GM12878 (cell line): Measurements from ENCODE around the gene RBP3. TPM values are rescaled to one million over a fixed set of nuclear protein-coding genes. Genes with fewer than 3 reads are reported as not detected.

ENCODE experiments used
- ATAC-seq: fragments of 200-7000 bp; cut with Tn5 transposase; 3 replicates; pipeline ENCODE4 v1.9.1; 2020; ENCODE audit warnings: mild to moderate bottlenecking, moderate library complexity
- BruUV-seq: library from RNA; stranded (reverse); fragments of 400-500 nt; replicated peaks from 2 replicates; lab custom pipeline; 2021; lab: Mats Ljungman, UMichigan
- CTCF ChIA-PET: fragments of 300-600 bp; sonication (Branson Sonifier 250); formaldehyde crosslinking; extraction: SDS; loops from one replicate; lab custom pipeline; 2021; ENCODE audit warnings: inconsistent platforms; lab: Yijun Ruan, JAX
- POLR2A ChIA-PET: fragments of 350-600 bp; formaldehyde crosslinking; extraction: SDS; loops from one replicate; lab custom pipeline; 2021; ENCODE audit warnings: inconsistent platforms; lab: Charles Lee
- RAD21 ChIA-PET: fragments of 300-600 bp; sonication (Branson Sonifier 250); formaldehyde crosslinking; loops from one replicate; lab custom pipeline; 2023; ENCODE audit warnings: antibody characterized with exemption; ENCODE audit not compliant: unreplicated experiment; lab: Charles Lee
- SMC1A ChIA-PET: fragments of 300-600 bp; sonication (Branson Sonifier 250); formaldehyde crosslinking; loops from one replicate; lab custom pipeline; 2023; ENCODE audit not compliant: unreplicated experiment, uncharacterized antibody; lab: Charles Lee
- DNase-seq: peaks from one replicate; pipeline ENCODE4 v3.0.0-alpha.2; 2011; ENCODE audit warnings: low read depth, low spot score
- FAIRE-seq: peaks from 3 replicates; lab custom pipeline; 2011; peaks lifted over from hg19 to GRCh38; lab: Jason Lieb, UNC
- H2AFZ ChIP-seq: 2 replicates; pipeline ENCODE4 v1.6.0; 2011; ENCODE audit warnings: low read depth, low read length, control low read depth; ENCODE audit not compliant: control insufficient read depth
- H3K27ac ChIP-seq: 2 replicates; pipeline ENCODE4 v1.5.1; 2011; ENCODE audit warnings: control low read depth; ENCODE audit not compliant: control insufficient read depth, insufficient read depth
- H3K27me3 ChIP-seq, 2 experiments: replicated peaks in 1 of 2; 2 replicates each; pipeline versions ENCODE4 v1.6.0 to v1.6.1; 2011; ENCODE audit warnings: low read length in 1 of 2; ENCODE audit not compliant: control insufficient read depth in 2 of 2, insufficient read depth in 2 of 2
- H3K36me3 ChIP-seq, 2 experiments: 2 replicates each; pipeline ENCODE4 v1.5.1; 2011; ENCODE audit warnings: low read length in 1 of 2; ENCODE audit not compliant: control insufficient read depth in 2 of 2, insufficient read depth in 2 of 2
- H3K4me1 ChIP-seq: 2 replicates; pipeline ENCODE4 v1.6.1; 2011; ENCODE audit warnings: mild to moderate bottlenecking, low read length, moderate library complexity, mixed read lengths; ENCODE audit not compliant: control insufficient read depth, insufficient read depth
- H3K4me2 ChIP-seq: 2 replicates; pipeline ENCODE4 v1.6.0; 2011; ENCODE audit warnings: control low read depth; ENCODE audit not compliant: control insufficient read depth, insufficient read depth
- H3K4me3 ChIP-seq: fragments of 200-600 bp; sonication (generic); 2 replicates; pipeline ENCODE4 v1.5.1; 2016
- H3K79me2 ChIP-seq: 2 replicates; pipeline ENCODE4 v1.6.0; 2011; ENCODE audit warnings: low read length; ENCODE audit not compliant: control insufficient read depth, insufficient read depth
- H3K9ac ChIP-seq: 2 replicates; pipeline ENCODE4 v1.8.0; 2011; ENCODE audit warnings: low read length, control low read depth, mixed read lengths; ENCODE audit not compliant: control insufficient read depth, insufficient read depth
- H3K9me3 ChIP-seq: replicated peaks from 3 replicates; pipeline ENCODE4 v1.5.1; 2011; ENCODE audit warnings: mild to moderate bottlenecking, low read length; ENCODE audit not compliant: control insufficient read depth, insufficient read depth
- H4K20me1 ChIP-seq: 2 replicates; pipeline ENCODE4 v1.6.0; 2011; ENCODE audit not compliant: control insufficient read depth, insufficient read depth
- ATF3 ChIP-seq: IDR thresholded peaks from 2 replicates; pipeline ENCODE4 v1.6.1; 2011; ENCODE audit warnings: low read depth, mild to moderate bottlenecking, low read length, moderate library complexity, borderline replicate concordance; ENCODE audit errors: extremely low read depth
- CEBPZ ChIP-seq: fragments of 150-350 bp; IDR thresholded peaks from 2 replicates; pipeline ENCODE4 v1.6.1; 2016; ENCODE audit warnings: low read depth, low read length
- FOXM1 ChIP-seq: IDR thresholded peaks from 2 replicates; pipeline ENCODE4 v1.6.1; 2012; ENCODE audit warnings: low read depth, mild to moderate bottlenecking, inconsistent platforms, low read length, moderate library complexity
- IRF3 ChIP-seq: fragments of 450-650 bp; IDR thresholded peaks from 2 replicates; pipeline ENCODE4 v1.6.1; 2014; ENCODE audit warnings: mild to moderate bottlenecking
- JUND ChIP-seq: IDR thresholded peaks from 2 replicates; pipeline ENCODE4 v1.6.1; 2012; ENCODE audit warnings: low read depth, mild to moderate bottlenecking, low read length, improper control_type of control experiment, moderate library complexity
- KDM1A ChIP-seq: fragments of 200-600 bp; sonication (generic); IDR thresholded peaks from 2 replicates; pipeline ENCODE4 v1.6.1; 2016; ENCODE audit warnings: borderline replicate concordance
- MYB ChIP-seq: fragments of 150-350 bp; IDR thresholded peaks from 2 replicates; pipeline ENCODE4 v1.6.1; 2014; ENCODE audit warnings: mild to moderate bottlenecking, low read depth, low read length, borderline replicate concordance
- NR2C2 ChIP-seq: IDR thresholded peaks from 2 replicates; pipeline ENCODE4 v1.6.1; 2011; ENCODE audit warnings: borderline replicate concordance, low read depth; ENCODE audit not compliant: control insufficient read depth, insufficient read length
- PAX5 ChIP-seq: IDR thresholded peaks from 2 replicates; pipeline ENCODE4 v1.6.1; 2011; ENCODE audit warnings: low read depth, low read length, borderline replicate concordance
- SREBF2 ChIP-seq: IDR thresholded peaks from 2 replicates; pipeline ENCODE4 v1.6.1; 2012; ENCODE audit warnings: mild to moderate bottlenecking, low read length
- TCF12 ChIP-seq: IDR thresholded peaks from 2 replicates; pipeline ENCODE4 v1.6.1; 2011; ENCODE audit warnings: low read depth, mild to moderate bottlenecking, low read length
- USF1 ChIP-seq: IDR thresholded peaks from 2 replicates; pipeline ENCODE4 v1.6.1; 2011; ENCODE audit warnings: borderline replicate concordance, low read depth, mild to moderate bottlenecking, moderate library complexity, mixed read lengths, low read length; ENCODE audit not compliant: insufficient read depth; ENCODE audit errors: extremely low read length
- USF2 ChIP-seq: IDR thresholded peaks from 2 replicates; pipeline ENCODE4 v1.6.1; 2011; ENCODE audit warnings: low read depth, low read length, improper control_type of control experiment, borderline replicate concordance
- ZZZ3 ChIP-seq: IDR thresholded peaks from 2 replicates; pipeline ENCODE4 v1.6.1; 2011; ENCODE audit warnings: low read depth; ENCODE audit not compliant: control insufficient read depth, insufficient read length
- WGBS: methylation state at CpG from one replicate; pipeline ENCODE4 v1.1.6; 2016; ENCODE audit warnings: low lambda C conversion rate; ENCODE audit not compliant: insufficient replicate concordance, insufficient coverage; ENCODE audit errors: missing lambda C conversion rate; 5-methylcytosine and 5-hydroxymethylcytosine counted together
- in situ Hi-C: fragments of 300-500 bp; cut with MboI; formaldehyde crosslinking; loops from 9 replicates; pipeline ENCODE4 v1.14.3; 2018; ENCODE audit warnings: mixed read lengths
- intact Hi-C: fragments of 100-400 bp; cut with micrococcal nuclease; formaldehyde crosslinking; loops from one replicate; pipeline ENCODE4 v1.14.2; 2022; ENCODE audit not compliant: unreplicated experiment
- polyA plus RNA-seq, 11 experiments: library from polyadenylated mRNA; depleted of rRNA in 4 of 11; unstranded in 6 of 11; stranded (reverse) in 5 of 11; fragments of >200 nt; fragmentation: Nextera tagmentation in 4 of 11; fragmentation: Illumina TruSeq in 1 of 11; extraction: Ambion mirVana in 4 of 11; extraction: Trizol in 1 of 11; gene quantifications; 1 replicate in 1 of 11; 2 replicates in 10 of 11; pipeline versions ENCODE4 v1.2.1 to v1.2.3, GENCODE V29; 2011 to 2016; ENCODE audit warnings: inconsistent platforms in 2 of 11, missing spikeins in 2 of 11, low read depth in 1 of 11
- total RNA-seq, 4 experiments: library from RNA; depleted of rRNA in 3 of 4; stranded (reverse); fragments of >200 nt in 3 of 4; fragmentation: Illumina TruSeq in 1 of 4; extraction: Trizol in 1 of 4; gene quantifications; 2 replicates each; pipeline versions ENCODE4 v1.2.1 to v1.2.3, GENCODE V29; 2013 to 2021

Gene RBP3
- total and polyA plus RNA-seq, 10 of the 15 experiments (the other 5 are each of a cell fraction or from before 2014, with no cell fraction given), result not detected

GRCh38 chr10:47330366-47330765, 17.8 kb upstream of the RBP3 start (continued):
- TF ChIP-seq SREBF2 (no peak), ATF3 (no peak), IRF3 (no peak), FOXM1 (no peak), ZZZ3 (no peak)

- RAD21 ChIA-PET, result no interaction called here
- no peaks in the 10 kb centered on the region for H3K4me1 ChIP-seq
- no peaks in the 10 kb centered on the region for H3K9me3 ChIP-seq
- no peak overlapping the region for H3K27ac ChIP-seq
- H2AFZ ChIP-seq, result no peak overlapping the region
- no peaks in the 10 kb centered on the region for H3K36me3 ChIP-seq
- SMC1A ChIA-PET, result no interaction called here
- H4K20me1 ChIP-seq, result no peaks in the 10 kb centered on the region; the same call in 1 of the 2 replicates
- CTCF ChIA-PET, result interaction anchor here (1.4 to 2.9 kb wide), 3 partner anchors 10 to 305 kb away, joined by 4 to 7 read pairs (median 5); no protein-coding TSS in a partner anchor
- no peaks in the 10 kb centered on the region for H3K79me2 ChIP-seq
- DNase-seq, result no peak
- no peak overlapping the region for H3K4me3 ChIP-seq
- no peak for ATAC-seq
- intact Hi-C loops (no loop called here), in situ Hi-C loops (no loop called here)
- 11% methylated on average over 3 of the region's 3 CpGs for WGBS
- BruUV-seq, result no TSS peak
- no peaks in the 10 kb centered on the region; a peak in 2 of 4 replicates for H3K27me3 ChIP-seq
- POLR2A ChIA-PET, result no interaction called here
- no peak overlapping the region for H3K9ac ChIP-seq
- no peak for FAIRE-seq
- H3K4me2 ChIP-seq, result no peak overlapping the region
- TF ChIP-seq CEBPZ (no peak), TCF12 (no peak), PAX5 (no peak), JUND (no peak), NR2C2 (no peak), ZZZ3 (no peak), MYB (no peak), USF2 (no peak), KDM1A (no peak), IRF3 (no peak), USF1 (no peak)
These were observed 17.4 kb upstream of the RBP3 start for GRCh38 chr10:47330804-47331203.
